PFSK-1 (cell line): ENCODE results near the gene VPS8.

Experiments
- FOXP2 ChIP-seq: optimal IDR thresholded peaks from 2 replicates; pipeline ENCODE3; 2011; ENCODE audit warnings: borderline replicate concordance, control low read depth, inconsistent platforms; ENCODE audit not compliant: insufficient read depth; ENCODE audit errors: extremely low read length, extremely low read depth
- POLR2AphosphoS5 ChIP-seq: IDR thresholded peaks from 2 replicates; pipeline ENCODE4 v1.6.1; 2012; ENCODE audit warnings: low read depth, mild to moderate bottlenecking, control low read depth, low read length, moderate library complexity
- REST ChIP-seq, 2 experiments: IDR thresholded peaks; 2 replicates each; pipeline versions ENCODE4 v1.6.1 to v1.8.0; 2011 to 2012; ENCODE audit warnings: low read depth in 2 of 2, low read length in 2 of 2, control low read depth in 1 of 2, inconsistent platforms in 1 of 2, mild to moderate bottlenecking in 1 of 2, moderate library complexity in 1 of 2; ENCODE audit not compliant: insufficient read depth in 1 of 2
- SIN3A ChIP-seq: IDR thresholded peaks from 2 replicates; pipeline ENCODE4 v1.6.1; 2012; ENCODE audit warnings: mild to moderate bottlenecking, low read length, moderate library complexity, borderline replicate concordance; ENCODE audit not compliant: insufficient read depth
- TAF1 ChIP-seq: IDR thresholded peaks from 2 replicates; pipeline ENCODE4 v1.6.1; 2012; ENCODE audit warnings: low read length, control low read depth, borderline replicate concordance; ENCODE audit not compliant: insufficient read depth

Gene VPS8

GRCh38 chr3:184912163-184912562, 100.2 kb downstream of the VPS8 start:
- TF ChIP-seq TAF1 (no peak), REST (IDR thresholded peaks at IDR 0.05; ENCODE audit: insufficient read depth in 1 of 2, low read depth in 2 of 2, low read length in 2 of 2) (no peak), POLR2AphosphoS5 (no peak), SIN3A (no peak), FOXP2 (no peak)

DNA sequence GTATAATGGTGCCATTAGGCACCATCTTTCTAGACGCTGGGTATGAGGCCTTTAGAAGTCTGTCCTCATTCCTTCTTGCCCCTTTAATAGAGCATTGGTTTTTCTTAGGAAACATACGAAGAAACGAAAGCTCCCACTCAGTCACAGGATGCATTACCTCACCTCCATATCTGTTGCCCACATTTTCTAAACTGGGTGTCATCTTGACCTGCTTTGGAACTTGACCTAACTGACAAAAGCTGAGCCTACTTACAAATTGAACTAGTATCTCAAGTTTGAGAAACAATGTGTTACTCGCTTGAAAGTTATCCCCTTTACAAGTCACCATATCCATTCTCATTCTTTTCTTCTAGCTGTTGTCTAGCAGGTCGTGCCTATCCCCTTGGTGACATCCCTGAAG, 102.7 kb downstream of the VPS8 start:
- TF ChIP-seq FOXP2, result no peak
- no peak for TF ChIP-seq SIN3A
- no peak for TF ChIP-seq POLR2AphosphoS5
- TF ChIP-seq REST (IDR thresholded peaks at IDR 0.05; ENCODE audit: insufficient read depth in 1 of 2, low read depth in 2 of 2, low read length in 2 of 2), result no peak
- no peak for TF ChIP-seq TAF1

DNA sequence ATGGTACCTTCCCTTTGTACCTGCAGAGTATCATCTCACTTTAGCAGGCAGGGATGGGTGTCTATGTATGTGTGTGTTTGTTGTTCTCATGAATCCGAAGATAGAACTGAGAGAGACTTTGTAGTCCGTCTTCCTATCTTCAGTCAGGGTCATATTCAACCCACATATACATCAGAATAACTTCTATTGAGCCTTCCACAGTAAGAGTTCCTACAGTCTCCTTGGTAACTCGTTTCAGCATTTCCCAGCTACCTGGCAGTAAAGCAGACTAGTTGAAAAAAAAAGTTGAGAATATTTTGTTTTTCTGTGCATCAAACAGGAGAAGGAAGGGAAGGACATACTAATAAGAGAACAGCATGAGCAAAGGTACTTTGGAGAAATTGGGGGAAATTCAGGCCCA, 106.8 kb downstream of the VPS8 start:
- TF ChIP-seq REST (IDR thresholded peaks at IDR 0.05; ENCODE audit: insufficient read depth in 1 of 2, low read depth in 2 of 2, low read length in 2 of 2), result no peak
- no peak for TF ChIP-seq TAF1
- no peak for TF ChIP-seq POLR2AphosphoS5
- TF ChIP-seq SIN3A, result no peak
- TF ChIP-seq FOXP2, result no peak

- TF ChIP-seq REST (IDR thresholded peaks at IDR 0.05; ENCODE audit: insufficient read depth in 1 of 2, low read depth in 2 of 2, low read length in 2 of 2) (no peak), SIN3A (no peak), FOXP2 (no peak), POLR2AphosphoS5 (no peak), TAF1 (no peak)
These were observed 107.7 kb downstream of the VPS8 start for GRCh38 chr3:184919651-184920050.

GRCh38 chr3:184924547-184924946, 112.6 kb downstream of the VPS8 start:
- no peak for TF ChIP-seq TAF1
- TF ChIP-seq REST (IDR thresholded peaks at IDR 0.05; ENCODE audit: insufficient read depth in 1 of 2, low read depth in 2 of 2, low read length in 2 of 2), result no peak
- no peak for TF ChIP-seq POLR2AphosphoS5
- TF ChIP-seq SIN3A, result no peak
- no peak for TF ChIP-seq FOXP2
